GM12878 (cell line): Measurements from ENCODE around the gene ZNF467. TPM values are rescaled to one million over a fixed set of nuclear protein-coding genes. Genes with fewer than 3 reads are reported as not detected.

Source experiments
- ATAC-seq: fragments of 200-7000 bp; cut with Tn5 transposase; 3 replicates; pipeline ENCODE4 v1.9.1; 2020; ENCODE audit warnings: mild to moderate bottlenecking, moderate library complexity
- BruUV-seq: library from RNA; stranded (reverse); fragments of 400-500 nt; replicated peaks from 2 replicates; lab custom pipeline; 2021; lab: Mats Ljungman, UMichigan
- CTCF ChIA-PET: fragments of 300-600 bp; sonication (Branson Sonifier 250); formaldehyde crosslinking; extraction: SDS; loops from one replicate; lab custom pipeline; 2021; ENCODE audit warnings: inconsistent platforms; lab: Yijun Ruan, JAX
- POLR2A ChIA-PET: fragments of 350-600 bp; formaldehyde crosslinking; extraction: SDS; loops from one replicate; lab custom pipeline; 2021; ENCODE audit warnings: inconsistent platforms; lab: Charles Lee
- RAD21 ChIA-PET: fragments of 300-600 bp; sonication (Branson Sonifier 250); formaldehyde crosslinking; loops from one replicate; lab custom pipeline; 2023; ENCODE audit warnings: antibody characterized with exemption; ENCODE audit not compliant: unreplicated experiment; lab: Charles Lee
- SMC1A ChIA-PET: fragments of 300-600 bp; sonication (Branson Sonifier 250); formaldehyde crosslinking; loops from one replicate; lab custom pipeline; 2023; ENCODE audit not compliant: unreplicated experiment, uncharacterized antibody; lab: Charles Lee
- DNase-seq: peaks from one replicate; pipeline ENCODE4 v3.0.0-alpha.2; 2011; ENCODE audit warnings: low read depth, low spot score
- FAIRE-seq: peaks from 3 replicates; lab custom pipeline; 2011; peaks lifted over from hg19 to GRCh38; lab: Jason Lieb, UNC
- H2AFZ ChIP-seq: 2 replicates; pipeline ENCODE4 v1.6.0; 2011; ENCODE audit warnings: low read depth, low read length, control low read depth; ENCODE audit not compliant: control insufficient read depth
- H3K27ac ChIP-seq: 2 replicates; pipeline ENCODE4 v1.5.1; 2011; ENCODE audit warnings: control low read depth; ENCODE audit not compliant: control insufficient read depth, insufficient read depth
- H3K27me3 ChIP-seq, 2 experiments: replicated peaks in 1 of 2; 2 replicates each; pipeline versions ENCODE4 v1.6.0 to v1.6.1; 2011; ENCODE audit warnings: low read length in 1 of 2; ENCODE audit not compliant: control insufficient read depth in 2 of 2, insufficient read depth in 2 of 2
- H3K36me3 ChIP-seq, 2 experiments: 2 replicates each; pipeline ENCODE4 v1.5.1; 2011; ENCODE audit warnings: low read length in 1 of 2; ENCODE audit not compliant: control insufficient read depth in 2 of 2, insufficient read depth in 2 of 2
- H3K4me1 ChIP-seq: 2 replicates; pipeline ENCODE4 v1.6.1; 2011; ENCODE audit warnings: mild to moderate bottlenecking, low read length, moderate library complexity, mixed read lengths; ENCODE audit not compliant: control insufficient read depth, insufficient read depth
- H3K4me2 ChIP-seq: 2 replicates; pipeline ENCODE4 v1.6.0; 2011; ENCODE audit warnings: control low read depth; ENCODE audit not compliant: control insufficient read depth, insufficient read depth
- H3K4me3 ChIP-seq: fragments of 200-600 bp; sonication (generic); 2 replicates; pipeline ENCODE4 v1.5.1; 2016
- H3K79me2 ChIP-seq: 2 replicates; pipeline ENCODE4 v1.6.0; 2011; ENCODE audit warnings: low read length; ENCODE audit not compliant: control insufficient read depth, insufficient read depth
- H3K9ac ChIP-seq: 2 replicates; pipeline ENCODE4 v1.8.0; 2011; ENCODE audit warnings: low read length, control low read depth, mixed read lengths; ENCODE audit not compliant: control insufficient read depth, insufficient read depth
- H3K9me3 ChIP-seq: replicated peaks from 3 replicates; pipeline ENCODE4 v1.5.1; 2011; ENCODE audit warnings: mild to moderate bottlenecking, low read length; ENCODE audit not compliant: control insufficient read depth, insufficient read depth
- H4K20me1 ChIP-seq: 2 replicates; pipeline ENCODE4 v1.6.0; 2011; ENCODE audit not compliant: control insufficient read depth, insufficient read depth
- ATF7 ChIP-seq: fragments of 450-650 bp; IDR thresholded peaks from 2 replicates; pipeline ENCODE4 v1.6.1; 2016; ENCODE audit warnings: low read depth, mild to moderate bottlenecking
- HCFC1 ChIP-seq: fragments of 150-350 bp; IDR thresholded peaks from 2 replicates; pipeline ENCODE4 v1.6.1; 2014; ENCODE audit warnings: low read length
- KLF5 ChIP-seq: fragments of 450-650 bp; IDR thresholded peaks from 2 replicates; pipeline ENCODE4 v1.6.1; 2014; ENCODE audit warnings: mild to moderate bottlenecking; ENCODE audit not compliant: partially characterized antibody
- RB1 ChIP-seq: fragments of 450-650 bp; formaldehyde crosslinking; IDR thresholded peaks from 2 replicates; pipeline ENCODE4 v1.6.1; 2017; ENCODE audit warnings: mild to moderate bottlenecking, borderline replicate concordance
- TAF1 ChIP-seq: IDR thresholded peaks from 2 replicates; pipeline ENCODE4 v1.6.1; 2011; ENCODE audit warnings: mild to moderate bottlenecking, low read depth, low read length, borderline replicate concordance
- WGBS: methylation state at CpG from one replicate; pipeline ENCODE4 v1.1.6; 2016; ENCODE audit warnings: low lambda C conversion rate; ENCODE audit not compliant: insufficient replicate concordance, insufficient coverage; ENCODE audit errors: missing lambda C conversion rate; 5-methylcytosine and 5-hydroxymethylcytosine counted together
- in situ Hi-C: fragments of 300-500 bp; cut with MboI; formaldehyde crosslinking; loops from 9 replicates; pipeline ENCODE4 v1.14.3; 2018; ENCODE audit warnings: mixed read lengths
- intact Hi-C: fragments of 100-400 bp; cut with micrococcal nuclease; formaldehyde crosslinking; loops from one replicate; pipeline ENCODE4 v1.14.2; 2022; ENCODE audit not compliant: unreplicated experiment
- polyA plus RNA-seq, 11 experiments: library from polyadenylated mRNA; depleted of rRNA in 4 of 11; unstranded in 6 of 11; stranded (reverse) in 5 of 11; fragments of >200 nt; fragmentation: Nextera tagmentation in 4 of 11; fragmentation: Illumina TruSeq in 1 of 11; extraction: Ambion mirVana in 4 of 11; extraction: Trizol in 1 of 11; gene quantifications; 1 replicate in 1 of 11; 2 replicates in 10 of 11; pipeline versions ENCODE4 v1.2.1 to v1.2.3, GENCODE V29; 2011 to 2016; ENCODE audit warnings: inconsistent platforms in 2 of 11, missing spikeins in 2 of 11, low read depth in 1 of 11
- total RNA-seq, 4 experiments: library from RNA; depleted of rRNA in 3 of 4; stranded (reverse); fragments of >200 nt in 3 of 4; fragmentation: Illumina TruSeq in 1 of 4; extraction: Trizol in 1 of 4; gene quantifications; 2 replicates each; pipeline versions ENCODE4 v1.2.1 to v1.2.3, GENCODE V29; 2013 to 2021
- TF ChIP-seq, protein P1 (sequence below): fragments of 450-650 bp; IDR thresholded peaks from 2 replicates; pipeline ENCODE4 v1.6.1; 2017; ENCODE audit warnings: mild to moderate bottlenecking, moderate library complexity
- TF ChIP-seq, protein P2 (sequence below): fragments of 450-650 bp; IDR thresholded peaks from 2 replicates; pipeline ENCODE4 v1.6.1; 2014; ENCODE audit warnings: mild to moderate bottlenecking
- TF ChIP-seq, protein P3 (sequence below): IDR thresholded peaks from 2 replicates; pipeline ENCODE4 v1.6.1; 2012; ENCODE audit warnings: improper control_type of control experiment, low read depth, low read length; ENCODE audit not compliant: insufficient replicate concordance
- TF ChIP-seq, protein P4 (sequence below): IDR thresholded peaks from 2 replicates; pipeline ENCODE4 v1.6.1; 2011; ENCODE audit warnings: low read depth, mild to moderate bottlenecking, low read length, moderate library complexity, borderline replicate concordance; ENCODE audit errors: extremely low read depth

Gene ZNF467
- total and polyA plus RNA-seq, 10 of the 15 experiments (the other 5 are each of a cell fraction or from before 2014, with no cell fraction given): not detected

DNA sequence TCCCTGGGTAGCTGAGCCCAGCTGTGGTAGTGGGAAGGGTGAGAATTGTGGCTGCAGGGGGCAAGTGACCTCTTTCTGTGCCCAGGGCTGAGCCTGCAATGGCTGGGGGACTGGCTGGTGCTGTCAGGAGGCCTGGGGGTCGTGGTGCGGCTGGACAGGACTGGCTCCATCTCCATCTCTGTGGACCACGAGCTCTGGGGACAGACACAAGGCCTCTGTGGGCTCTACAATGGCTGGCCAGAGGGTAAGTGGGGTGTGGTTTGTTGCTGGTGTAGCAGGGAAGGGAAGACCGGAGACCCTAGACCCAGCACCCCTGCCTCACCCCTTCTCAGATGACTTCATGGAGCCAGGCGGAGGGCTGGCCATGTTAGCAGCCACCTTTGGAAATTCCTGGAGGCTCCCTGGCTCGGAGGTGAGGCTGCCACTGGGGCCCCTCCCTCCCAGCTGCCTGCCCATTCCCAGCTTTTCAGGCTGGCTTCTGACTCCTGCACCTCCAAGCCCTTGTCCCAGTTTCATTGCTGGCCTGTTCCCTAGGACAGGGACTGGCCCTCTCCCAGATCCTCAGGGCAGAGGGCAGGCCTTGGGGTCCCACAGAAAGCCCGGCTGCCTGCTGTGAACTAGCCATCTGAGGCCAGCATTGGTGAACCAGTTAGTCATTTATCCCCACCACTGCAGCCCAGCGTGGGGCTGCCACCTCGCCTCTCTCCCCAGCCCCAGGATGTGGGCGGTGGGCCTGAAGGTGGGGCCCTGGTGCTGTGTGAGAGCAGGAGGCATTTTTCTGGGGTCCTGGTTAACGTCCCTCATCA is 5.5 kb upstream of the ZNF467 start:
- no peak overlapping the region for H3K9ac ChIP-seq
- no peak overlapping the region for H3K4me2 ChIP-seq
- SMC1A ChIA-PET: no interaction called here
- TF ChIP-seq, protein P1, sequence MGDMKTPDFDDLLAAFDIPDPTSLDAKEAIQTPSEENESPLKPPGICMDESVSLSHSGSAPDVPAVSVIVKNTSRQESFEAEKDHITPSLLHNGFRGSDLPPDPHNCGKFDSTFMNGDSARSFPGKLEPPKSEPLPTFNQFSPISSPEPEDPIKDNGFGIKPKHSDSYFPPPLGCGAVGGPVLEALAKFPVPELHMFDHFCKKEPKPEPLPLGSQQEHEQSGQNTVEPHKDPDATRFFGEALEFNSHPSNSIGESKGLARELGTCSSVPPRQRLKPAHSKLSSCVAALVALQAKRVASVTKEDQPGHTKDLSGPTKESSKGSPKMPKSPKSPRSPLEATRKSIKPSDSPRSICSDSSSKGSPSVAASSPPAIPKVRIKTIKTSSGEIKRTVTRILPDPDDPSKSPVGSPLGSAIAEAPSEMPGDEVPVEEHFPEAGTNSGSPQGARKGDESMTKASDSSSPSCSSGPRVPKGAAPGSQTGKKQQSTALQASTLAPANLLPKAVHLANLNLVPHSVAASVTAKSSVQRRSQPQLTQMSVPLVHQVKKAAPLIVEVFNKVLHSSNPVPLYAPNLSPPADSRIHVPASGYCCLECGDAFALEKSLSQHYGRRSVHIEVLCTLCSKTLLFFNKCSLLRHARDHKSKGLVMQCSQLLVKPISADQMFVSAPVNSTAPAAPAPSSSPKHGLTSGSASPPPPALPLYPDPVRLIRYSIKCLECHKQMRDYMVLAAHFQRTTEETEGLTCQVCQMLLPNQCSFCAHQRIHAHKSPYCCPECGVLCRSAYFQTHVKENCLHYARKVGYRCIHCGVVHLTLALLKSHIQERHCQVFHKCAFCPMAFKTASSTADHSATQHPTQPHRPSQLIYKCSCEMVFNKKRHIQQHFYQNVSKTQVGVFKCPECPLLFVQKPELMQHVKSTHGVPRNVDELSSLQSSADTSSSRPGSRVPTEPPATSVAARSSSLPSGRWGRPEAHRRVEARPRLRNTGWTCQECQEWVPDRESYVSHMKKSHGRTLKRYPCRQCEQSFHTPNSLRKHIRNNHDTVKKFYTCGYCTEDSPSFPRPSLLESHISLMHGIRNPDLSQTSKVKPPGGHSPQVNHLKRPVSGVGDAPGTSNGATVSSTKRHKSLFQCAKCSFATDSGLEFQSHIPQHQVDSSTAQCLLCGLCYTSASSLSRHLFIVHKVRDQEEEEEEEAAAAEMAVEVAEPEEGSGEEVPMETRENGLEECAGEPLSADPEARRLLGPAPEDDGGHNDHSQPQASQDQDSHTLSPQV: no peak
- TF ChIP-seq RB1 (no peak), TAF1 (no peak), HCFC1 (no peak), ATF7 (no peak), KLF5 (no peak)
- TF ChIP-seq, protein P2, sequence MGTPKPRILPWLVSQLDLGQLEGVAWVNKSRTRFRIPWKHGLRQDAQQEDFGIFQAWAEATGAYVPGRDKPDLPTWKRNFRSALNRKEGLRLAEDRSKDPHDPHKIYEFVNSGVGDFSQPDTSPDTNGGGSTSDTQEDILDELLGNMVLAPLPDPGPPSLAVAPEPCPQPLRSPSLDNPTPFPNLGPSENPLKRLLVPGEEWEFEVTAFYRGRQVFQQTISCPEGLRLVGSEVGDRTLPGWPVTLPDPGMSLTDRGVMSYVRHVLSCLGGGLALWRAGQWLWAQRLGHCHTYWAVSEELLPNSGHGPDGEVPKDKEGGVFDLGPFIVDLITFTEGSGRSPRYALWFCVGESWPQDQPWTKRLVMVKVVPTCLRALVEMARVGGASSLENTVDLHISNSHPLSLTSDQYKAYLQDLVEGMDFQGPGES: no peak
- TF ChIP-seq, protein P3, sequence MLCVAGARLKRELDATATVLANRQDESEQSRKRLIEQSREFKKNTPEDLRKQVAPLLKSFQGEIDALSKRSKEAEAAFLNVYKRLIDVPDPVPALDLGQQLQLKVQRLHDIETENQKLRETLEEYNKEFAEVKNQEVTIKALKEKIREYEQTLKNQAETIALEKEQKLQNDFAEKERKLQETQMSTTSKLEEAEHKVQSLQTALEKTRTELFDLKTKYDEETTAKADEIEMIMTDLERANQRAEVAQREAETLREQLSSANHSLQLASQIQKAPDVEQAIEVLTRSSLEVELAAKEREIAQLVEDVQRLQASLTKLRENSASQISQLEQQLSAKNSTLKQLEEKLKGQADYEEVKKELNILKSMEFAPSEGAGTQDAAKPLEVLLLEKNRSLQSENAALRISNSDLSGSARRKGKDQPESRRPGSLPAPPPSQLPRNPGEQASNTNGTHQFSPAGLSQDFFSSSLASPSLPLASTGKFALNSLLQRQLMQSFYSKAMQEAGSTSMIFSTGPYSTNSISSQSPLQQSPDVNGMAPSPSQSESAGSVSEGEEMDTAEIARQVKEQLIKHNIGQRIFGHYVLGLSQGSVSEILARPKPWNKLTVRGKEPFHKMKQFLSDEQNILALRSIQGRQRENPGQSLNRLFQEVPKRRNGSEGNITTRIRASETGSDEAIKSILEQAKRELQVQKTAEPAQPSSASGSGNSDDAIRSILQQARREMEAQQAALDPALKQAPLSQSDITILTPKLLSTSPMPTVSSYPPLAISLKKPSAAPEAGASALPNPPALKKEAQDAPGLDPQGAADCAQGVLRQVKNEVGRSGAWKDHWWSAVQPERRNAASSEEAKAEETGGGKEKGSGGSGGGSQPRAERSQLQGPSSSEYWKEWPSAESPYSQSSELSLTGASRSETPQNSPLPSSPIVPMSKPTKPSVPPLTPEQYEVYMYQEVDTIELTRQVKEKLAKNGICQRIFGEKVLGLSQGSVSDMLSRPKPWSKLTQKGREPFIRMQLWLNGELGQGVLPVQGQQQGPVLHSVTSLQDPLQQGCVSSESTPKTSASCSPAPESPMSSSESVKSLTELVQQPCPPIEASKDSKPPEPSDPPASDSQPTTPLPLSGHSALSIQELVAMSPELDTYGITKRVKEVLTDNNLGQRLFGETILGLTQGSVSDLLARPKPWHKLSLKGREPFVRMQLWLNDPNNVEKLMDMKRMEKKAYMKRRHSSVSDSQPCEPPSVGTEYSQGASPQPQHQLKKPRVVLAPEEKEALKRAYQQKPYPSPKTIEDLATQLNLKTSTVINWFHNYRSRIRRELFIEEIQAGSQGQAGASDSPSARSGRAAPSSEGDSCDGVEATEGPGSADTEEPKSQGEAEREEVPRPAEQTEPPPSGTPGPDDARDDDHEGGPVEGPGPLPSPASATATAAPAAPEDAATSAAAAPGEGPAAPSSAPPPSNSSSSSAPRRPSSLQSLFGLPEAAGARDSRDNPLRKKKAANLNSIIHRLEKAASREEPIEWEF: no peak
- TF ChIP-seq, protein P4, sequence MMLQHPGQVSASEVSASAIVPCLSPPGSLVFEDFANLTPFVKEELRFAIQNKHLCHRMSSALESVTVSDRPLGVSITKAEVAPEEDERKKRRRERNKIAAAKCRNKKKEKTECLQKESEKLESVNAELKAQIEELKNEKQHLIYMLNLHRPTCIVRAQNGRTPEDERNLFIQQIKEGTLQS: no peak
- ATAC-seq (no peak), FAIRE-seq (no peak), DNase-seq (no peak)
- in situ Hi-C loops (no loop called here), intact Hi-C loops (no loop called here)
- no peaks in the 10 kb centered on the region for H3K9me3 ChIP-seq
- no peak overlapping the region for H3K27ac ChIP-seq
- H3K36me3 ChIP-seq: no peaks in the 10 kb centered on the region
- no TSS peak for BruUV-seq
- WGBS: 12% methylated on average over 11 of the region's 11 CpGs
- CTCF ChIA-PET: no interaction called here
- H3K27me3 ChIP-seq: no peaks in the 10 kb centered on the region; a peak in 3 of 4 replicates
- H2AFZ ChIP-seq: no peak overlapping the region
- RAD21 ChIA-PET: no interaction called here
- H4K20me1 ChIP-seq: no peaks in the 10 kb centered on the region; the same call in 1 of the 2 replicates
- H3K4me3 ChIP-seq: no peak overlapping the region
- no peaks in the 10 kb centered on the region for H3K79me2 ChIP-seq
- POLR2A ChIA-PET: no interaction called here
- H3K4me1 ChIP-seq: no peaks in the 10 kb centered on the region; the same call in 1 of the 2 replicates
